NCI-H446 (cell line): ENCODE results near the gene AMBRA1.

Experiments used
- DNase-seq, 2 experiments: peaks; one replicate each; lab custom pipeline; 2025; lab: John Stamatoyannopoulos, UW

Gene AMBRA1

GRCh38 chr11:46397526-46397925, 196.3 kb downstream of the AMBRA1 start:
- no peak for DNase-seq

- no peak for DNase-seq
These were observed 200.1 kb downstream of the AMBRA1 start for GRCh38 chr11:46393759-46394158.

GRCh38 chr11:46393231-46393616, 200.6 kb downstream of the AMBRA1 start:
- DNase-seq = no peak

DNA sequence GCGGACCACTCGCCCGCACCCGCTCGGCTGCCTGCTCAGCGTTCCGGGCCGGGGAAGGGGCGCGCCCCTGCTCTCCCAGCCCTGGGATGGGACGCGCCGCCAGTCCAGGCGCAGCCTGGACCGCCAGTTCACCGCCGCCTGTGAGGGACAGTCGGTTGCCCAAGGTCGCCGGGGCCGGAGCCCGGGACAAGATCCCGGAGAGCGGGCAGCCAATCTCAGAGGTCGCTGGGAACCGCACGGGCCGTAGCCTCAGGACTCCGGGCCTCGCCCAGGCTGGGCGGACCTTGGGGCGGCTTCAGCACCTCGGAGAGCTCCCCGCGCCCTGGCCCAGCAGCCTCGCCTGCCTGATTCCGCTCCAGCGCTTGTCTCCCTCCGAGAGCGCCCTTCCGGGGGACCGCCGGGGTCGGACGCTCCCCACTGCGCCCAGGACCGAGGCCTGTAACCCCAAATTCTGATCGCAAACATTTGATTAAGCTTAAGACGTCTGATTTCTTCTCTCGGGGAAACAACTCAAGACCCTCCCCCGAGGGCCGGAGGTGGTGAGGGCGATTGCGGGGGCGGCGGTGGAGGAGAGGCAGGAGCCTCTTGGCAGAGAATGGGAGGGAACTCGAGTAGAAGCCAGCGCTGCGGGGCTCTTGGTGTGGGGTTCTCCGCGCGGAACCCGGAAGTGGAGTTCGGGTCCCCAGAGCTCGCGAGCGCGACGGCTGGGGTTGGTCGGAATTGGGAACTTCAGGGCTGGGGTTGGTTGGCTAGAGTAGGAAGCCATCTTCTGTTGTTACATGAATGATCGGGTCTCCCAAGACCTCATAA, 201.2 kb downstream of the AMBRA1 start:
- no peak for DNase-seq

DNA sequence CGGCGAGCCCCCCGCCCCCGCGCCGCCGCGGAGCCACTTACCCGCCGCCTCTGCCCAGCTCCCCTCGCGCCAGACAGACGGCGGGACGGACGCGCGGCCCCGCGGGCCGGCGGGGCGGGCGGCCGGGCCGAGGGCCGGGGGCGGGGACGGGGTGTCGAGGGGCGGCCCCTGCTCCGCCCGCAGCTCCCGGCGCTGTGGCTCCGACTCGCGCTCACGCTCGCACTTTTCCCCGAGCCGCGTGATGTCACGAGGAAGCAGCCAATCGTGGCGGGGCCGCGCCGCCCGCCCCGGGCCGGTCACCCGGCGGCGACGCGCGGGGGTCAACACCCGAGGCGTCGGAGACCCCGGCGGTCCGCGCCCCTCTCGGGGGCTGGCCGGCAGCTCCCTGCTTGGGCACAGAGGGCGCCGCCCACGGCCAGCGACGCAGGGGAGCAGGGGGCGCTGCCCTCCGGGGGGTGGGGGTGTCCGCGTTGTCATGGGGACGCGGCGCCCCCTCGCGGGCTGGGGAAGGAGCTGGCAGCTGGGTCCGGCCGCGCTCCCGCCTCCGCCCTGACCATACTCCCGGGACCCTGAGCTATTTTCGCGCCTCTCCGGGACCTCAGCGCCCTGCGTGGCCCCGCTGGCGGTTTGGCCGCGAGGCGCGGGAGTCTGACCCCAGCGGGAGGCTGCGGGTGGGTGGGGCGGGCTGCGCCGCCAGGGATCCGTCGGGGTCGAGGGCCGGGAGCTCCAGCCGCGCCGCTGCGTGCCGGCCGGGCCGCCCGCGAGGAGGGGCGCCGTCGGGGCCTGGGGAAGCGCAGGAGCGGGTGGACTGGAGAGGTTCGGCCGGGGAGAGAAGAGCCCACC, 202.0 kb downstream of the AMBRA1 start, which contains the start of gene CHRM4:
Gene CHRM4 (minus strand): TSS at position 199 of the 843 bp plus-strand sequence. CDS start 5,219 bp downstream, outside the sequence.
- peak; percentile 43 to 89 for DNase-seq

GRCh38 chr11:46391186-46391577, 202.6 kb downstream of the AMBRA1 start:
- no peak for DNase-seq

GRCh38 chr11:46390331-46391171, 203.3 kb downstream of the AMBRA1 start:
- DNase-seq = no peak

DNA sequence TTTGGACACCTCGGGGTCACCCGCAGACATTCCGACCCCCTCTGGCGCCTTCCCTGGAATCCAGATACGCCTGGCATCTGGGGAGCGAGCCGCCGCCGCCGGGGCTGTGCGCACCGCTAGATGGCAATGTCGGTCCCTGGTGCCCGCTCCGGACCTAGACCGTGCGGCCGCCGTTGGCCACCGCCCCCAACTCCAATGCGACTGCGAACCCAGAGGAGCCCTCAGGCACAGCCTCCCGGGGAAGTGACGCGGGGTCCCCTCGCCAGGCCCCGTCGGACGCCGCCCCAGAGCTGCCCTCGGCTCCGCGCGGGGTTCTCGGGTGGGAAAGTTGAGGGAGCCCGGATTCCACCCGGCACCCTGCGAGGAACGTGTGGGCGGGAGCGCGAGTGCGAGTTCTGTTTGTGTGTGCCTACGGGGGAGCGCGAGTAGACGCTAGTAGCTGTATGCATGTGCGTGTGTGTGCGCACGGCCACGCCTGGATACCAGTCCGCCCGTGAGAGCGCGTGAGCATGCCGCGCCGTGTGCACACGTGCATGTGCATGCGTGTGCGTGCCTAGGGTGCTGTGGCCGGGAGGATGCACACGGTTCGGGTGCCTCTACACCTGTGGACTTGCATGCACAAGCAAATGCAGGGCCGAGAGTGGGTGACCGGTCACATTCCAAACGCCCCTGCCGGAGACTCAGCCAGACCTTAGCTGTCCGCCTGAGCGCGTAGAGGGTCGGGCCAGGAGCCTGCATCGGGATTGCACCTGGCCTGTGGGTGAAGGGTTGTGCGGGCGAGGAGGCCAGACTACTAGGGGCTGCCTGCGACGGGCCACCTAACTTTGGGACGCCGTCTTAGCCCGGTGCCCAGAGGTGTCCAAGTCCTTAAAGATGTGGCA, 204.1 kb downstream of the AMBRA1 start:
- DNase-seq = peak; percentile 26 to 79

DNA sequence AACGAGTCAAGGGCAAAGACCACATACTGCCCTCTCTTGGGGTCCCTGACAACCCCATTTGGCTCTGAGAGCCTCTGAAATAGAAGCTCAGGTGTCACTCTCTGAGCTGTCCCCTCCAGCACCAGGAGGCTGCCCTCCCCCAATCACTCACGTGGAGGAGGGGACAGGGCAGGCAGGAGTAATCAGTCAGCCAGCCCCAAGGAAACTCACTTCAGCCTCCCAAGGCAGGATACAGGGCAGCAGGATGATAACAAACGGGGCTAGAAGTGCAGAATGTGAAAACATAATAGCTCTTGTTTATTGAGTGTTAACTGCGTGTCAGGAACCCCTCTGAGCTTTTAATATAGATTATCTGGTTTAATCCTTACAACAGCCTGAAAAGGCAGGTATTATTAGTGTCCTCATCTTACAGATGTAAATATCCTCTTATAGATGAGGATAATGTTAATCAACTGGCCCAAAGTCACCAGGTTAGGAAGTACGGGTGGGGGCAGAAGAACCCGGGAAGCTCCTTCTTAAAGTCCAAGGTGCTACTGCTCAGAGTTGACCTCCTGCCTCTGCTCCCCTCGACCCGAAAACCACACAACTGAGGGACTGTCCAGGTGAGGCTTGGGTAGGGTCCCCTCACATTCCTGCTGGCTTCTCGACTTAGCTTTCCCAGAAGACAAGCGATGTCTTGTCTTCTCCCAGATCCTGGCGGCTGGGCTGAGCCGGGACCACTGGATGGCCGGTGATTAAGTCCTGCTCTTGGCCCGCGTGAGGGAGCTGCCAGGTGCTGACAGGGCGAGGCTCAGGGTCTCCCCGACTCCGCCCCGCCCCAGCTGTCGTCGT, 205.0 kb downstream of the AMBRA1 start:
- no peak for DNase-seq

DNA sequence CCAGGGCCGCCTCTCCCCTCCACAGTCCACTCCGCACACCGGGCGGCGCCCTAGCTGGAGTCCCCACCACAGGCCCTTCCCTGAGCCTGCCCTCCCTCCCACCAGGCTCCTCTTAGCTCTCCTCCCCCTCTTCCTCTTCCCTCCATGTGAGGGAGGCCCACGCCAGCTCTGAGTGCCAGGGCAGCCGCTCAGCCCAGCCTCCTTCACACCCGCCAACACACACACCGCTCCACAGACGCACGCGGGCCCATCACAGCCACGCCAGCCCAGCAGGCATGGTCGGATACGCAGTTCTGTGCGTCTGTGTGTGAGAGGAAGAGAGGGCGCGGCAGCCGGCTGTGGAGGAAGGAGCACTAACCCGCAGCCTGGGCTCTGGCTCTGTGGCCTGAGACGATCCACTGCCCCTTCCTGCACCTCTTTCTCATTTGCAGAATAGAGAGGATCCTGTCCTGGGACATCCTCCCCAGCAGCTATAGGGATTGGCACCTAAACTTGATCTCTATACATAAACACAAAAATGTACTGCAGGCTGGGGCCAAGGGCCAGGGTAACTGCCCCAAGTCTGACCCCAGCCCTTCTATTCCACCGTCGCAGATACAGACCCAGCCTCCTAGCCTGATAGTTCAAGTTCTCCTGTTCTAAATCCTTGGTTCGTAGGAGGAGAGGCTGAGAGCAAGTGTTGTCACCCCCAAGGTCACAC, 205.8 kb downstream of the AMBRA1 start:
- no peak for DNase-seq

DNA sequence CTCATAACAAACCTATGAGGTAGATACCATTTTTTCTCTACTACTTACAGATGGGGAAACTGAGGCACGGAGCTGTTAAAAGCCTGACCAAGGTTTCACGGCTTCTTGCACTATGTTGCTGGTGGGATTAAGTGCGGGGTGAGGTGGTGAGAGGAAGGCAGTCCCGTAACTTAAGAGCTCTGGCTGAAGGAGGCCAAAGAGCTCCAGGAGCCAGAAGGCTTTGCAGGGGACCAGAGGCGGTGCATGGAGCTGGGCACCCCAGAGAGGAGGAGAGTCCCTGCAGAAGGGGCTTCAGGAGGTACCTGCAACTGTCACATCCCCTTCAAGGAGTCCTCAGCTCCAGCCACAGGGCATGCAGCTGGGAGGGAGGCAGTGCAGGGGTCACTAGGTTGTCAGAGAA, 206.4 kb downstream of the AMBRA1 start:
- no peak for DNase-seq

DNA sequence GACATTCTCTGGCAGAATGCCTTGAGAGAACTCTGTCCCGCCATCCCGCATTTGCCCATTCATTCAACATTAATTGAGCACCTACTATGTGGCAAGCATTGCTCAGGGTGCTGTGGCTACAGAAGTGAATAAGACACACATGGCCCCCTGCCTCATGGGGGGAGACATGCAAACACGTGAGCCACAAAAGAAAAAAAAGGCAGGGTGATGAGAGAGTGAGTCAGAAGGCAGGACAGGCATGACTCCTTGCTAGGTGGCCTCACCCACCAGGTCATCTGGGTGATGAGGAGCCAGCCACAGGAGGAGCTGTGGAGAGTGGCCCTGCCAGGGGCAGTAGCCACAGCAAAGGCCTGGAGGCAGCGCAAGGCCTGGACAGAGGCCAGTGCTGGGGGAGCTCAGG, 207.1 kb downstream of the AMBRA1 start:
- no peak for DNase-seq

DNA sequence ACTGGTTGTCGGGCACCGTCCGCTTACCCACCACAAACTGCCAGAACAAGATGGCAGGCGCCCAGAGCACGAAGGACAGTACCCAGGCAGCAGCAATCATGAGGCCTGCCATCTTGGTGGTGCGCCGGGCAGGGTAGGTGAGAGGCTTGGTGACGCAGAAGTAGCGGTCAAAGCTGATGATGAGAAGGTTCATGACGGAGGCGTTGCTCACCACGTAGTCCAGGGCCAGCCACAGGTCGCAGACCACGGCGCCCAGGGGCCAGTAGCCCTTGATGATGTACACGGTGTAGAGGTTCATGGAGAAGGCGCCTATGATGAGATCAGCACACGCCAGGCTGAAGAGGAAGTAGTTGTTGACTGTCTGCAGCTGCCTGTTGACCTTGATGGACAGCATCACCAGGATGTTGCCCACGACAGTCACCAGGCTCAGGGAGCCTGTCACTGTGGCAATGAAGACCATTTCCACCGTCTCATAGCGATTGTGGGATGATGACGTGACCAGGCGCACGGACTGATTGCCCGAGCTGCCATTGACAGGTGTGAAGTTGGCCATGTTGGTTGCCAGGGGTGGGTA, 207.7 kb downstream of the AMBRA1 start:
- no peak for DNase-seq

DNA sequence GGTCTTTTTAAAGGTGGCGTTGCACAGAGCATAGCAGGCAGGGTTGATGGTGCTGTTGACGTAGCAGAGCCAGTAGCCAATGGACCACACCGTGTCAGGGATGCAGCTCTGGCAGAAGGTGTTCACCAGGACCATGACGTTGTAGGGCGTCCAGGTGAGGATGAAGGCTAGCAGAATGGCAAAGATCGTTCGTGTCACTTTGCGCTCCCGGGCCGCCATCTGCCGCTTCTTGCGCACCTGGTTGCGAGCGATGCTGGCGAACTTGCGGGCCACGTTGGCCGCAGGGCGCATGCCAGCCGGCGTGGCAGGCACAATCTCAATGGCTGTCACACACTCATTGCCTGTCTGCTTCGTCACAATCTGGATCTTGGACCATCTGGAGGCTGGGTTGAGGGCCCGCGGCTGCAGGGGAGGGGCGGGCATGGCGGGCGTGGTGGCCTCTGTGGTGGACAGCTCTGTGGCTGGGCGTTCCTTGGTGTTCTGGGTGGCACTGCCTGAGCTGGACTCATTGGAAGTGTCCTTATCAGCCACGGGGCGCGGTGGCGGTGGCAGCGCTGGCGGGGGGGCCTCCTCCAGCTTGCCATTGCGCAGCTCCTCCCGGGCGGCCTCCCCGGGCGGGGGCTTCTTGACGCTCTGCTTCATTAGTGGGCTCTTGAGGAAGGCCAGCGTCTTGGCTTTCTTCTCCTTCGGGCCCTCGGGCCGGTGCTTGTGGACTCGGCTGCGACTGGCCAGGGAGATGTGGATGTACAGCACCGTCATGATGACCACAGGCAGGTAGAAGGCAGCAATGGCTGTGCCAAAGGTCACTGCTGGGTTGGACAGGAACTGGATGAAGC, 208.4 kb downstream of the AMBRA1 start:
- DNase-seq = no peak

- no peak for DNase-seq
These were observed 209.7 kb downstream of the AMBRA1 start for GRCh38 chr11:46383974-46384701.

GRCh38 chr11:46383404-46383758, 210.4 kb downstream of the AMBRA1 start:
- DNase-seq = no peak

DNA sequence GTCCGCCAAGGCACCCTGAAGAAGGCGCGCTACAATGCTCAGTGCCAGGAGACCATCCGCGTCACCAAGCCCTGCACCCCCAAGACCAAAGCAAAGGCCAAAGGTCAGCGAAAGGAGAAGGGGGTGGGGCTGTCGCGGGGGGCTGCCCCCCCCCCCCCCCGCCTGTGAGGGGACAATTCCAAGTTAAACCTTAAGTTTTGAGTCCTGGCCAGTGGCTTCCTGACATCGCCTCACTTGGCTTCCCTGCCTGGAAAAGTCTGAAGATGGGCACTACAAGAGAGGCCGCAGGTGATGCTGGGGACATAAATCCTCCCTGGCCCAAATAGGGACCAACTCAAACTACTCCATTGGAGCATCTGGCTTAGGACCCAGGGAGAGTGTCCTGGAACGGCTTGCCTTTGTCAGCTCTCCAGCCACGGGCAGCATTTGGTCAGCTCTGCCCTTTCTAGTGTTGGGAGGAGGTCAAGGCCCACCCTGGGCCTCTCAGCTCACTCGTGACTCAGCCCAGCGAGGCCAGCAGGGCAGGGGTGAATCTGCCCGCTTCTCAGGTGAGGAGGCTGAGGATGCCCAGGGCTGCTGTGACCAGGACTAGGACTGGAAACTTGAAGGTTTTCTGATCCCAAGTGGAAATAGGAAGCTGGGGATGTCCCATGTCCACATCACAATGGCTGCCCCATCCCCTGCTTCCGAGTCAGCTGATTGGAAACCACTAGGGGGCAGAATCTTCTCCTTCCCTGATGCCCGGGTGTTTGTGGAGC, 211.0 kb downstream of the AMBRA1 start:
- peak in 1 of 2 experiments; percentile 42 for DNase-seq
